IMR-90 (cell line): ENCODE measurements around the gene TBC1D9B.

Source experiments
- FOS ChIP-seq: fragments of 150-350 bp; IDR thresholded peaks from 2 replicates; pipeline ENCODE4 v1.6.1; 2016; ENCODE audit warnings: low read depth, low read length
- TF ChIP-seq, protein P1 (sequence below): conservative IDR thresholded peaks from 2 replicates; pipeline ENCODE4 v1.5.1; 2012; ENCODE audit warnings: mild to moderate bottlenecking, low read depth, low read length, improper control_type of control experiment

DNA sequence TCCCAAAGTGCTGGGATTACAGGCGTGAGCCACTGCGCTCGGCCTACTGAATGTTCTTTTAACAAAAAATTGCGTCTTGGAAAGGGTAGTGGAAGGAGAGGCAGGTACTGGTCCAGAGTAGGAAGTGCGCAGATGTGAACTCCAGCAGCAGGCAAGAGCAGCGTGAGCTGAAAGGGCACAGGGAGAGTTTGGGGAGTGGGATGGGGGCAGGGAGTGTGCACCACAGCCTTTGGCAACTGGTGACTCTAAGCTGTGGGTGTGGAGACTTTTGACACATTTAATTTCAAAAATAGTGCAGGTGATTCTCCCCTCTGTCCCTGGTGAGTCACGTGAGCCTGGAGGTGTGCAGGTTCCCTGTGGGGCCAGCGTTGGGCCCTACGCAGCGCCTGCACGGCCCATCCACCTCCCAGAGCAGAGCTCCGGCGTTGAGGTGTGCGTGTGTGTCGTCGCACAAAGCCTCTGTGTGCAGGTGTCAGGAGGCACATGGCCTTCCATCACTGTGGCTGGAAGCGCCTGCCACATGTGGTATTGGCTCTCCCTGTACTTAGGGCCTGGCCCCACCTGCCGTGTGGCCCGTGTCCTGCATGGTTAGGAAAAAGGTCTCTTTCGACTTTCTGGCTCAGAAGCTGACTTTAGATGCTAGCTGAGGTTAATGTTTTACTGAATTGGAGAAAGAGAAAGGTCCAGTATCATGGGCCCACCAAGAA lies 75.5 kb downstream of the TBC1D9B start:
- TF ChIP-seq FOS, result no peak
- TF ChIP-seq, protein P1, sequence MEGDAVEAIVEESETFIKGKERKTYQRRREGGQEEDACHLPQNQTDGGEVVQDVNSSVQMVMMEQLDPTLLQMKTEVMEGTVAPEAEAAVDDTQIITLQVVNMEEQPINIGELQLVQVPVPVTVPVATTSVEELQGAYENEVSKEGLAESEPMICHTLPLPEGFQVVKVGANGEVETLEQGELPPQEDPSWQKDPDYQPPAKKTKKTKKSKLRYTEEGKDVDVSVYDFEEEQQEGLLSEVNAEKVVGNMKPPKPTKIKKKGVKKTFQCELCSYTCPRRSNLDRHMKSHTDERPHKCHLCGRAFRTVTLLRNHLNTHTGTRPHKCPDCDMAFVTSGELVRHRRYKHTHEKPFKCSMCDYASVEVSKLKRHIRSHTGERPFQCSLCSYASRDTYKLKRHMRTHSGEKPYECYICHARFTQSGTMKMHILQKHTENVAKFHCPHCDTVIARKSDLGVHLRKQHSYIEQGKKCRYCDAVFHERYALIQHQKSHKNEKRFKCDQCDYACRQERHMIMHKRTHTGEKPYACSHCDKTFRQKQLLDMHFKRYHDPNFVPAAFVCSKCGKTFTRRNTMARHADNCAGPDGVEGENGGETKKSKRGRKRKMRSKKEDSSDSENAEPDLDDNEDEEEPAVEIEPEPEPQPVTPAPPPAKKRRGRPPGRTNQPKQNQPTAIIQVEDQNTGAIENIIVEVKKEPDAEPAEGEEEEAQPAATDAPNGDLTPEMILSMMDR, result no peak
